Right atrium auricular region (tissue), 2 donors: Measurements from ENCODE around the gene INPP5A. TPM values are rescaled to one million over a fixed set of nuclear protein-coding genes. Genes with fewer than 3 reads are reported as not detected.

Experiments
- DNase-seq: peaks from one replicate; pipeline ENCODE4 v3.0.0-alpha.2; 2019; ENCODE audit warnings: low spot score
- H3K27ac ChIP-seq, 2 donors: fragments of 200-600 bp; sonication (generic); 1 replicate in 1 of 2; 2 replicates in 1 of 2; pipeline ENCODE4 v1.5.1; 2016 to 2019
- H3K27me3 ChIP-seq, 2 donors: fragments of 200-600 bp; sonication (generic); one replicate each; pipeline versions ENCODE4 v1.5.1 to v1.6.0; 2017 to 2019
- H3K36me3 ChIP-seq: fragments of 200-600 bp; sonication (generic); one replicate; pipeline ENCODE4 v1.5.1; 2016
- H3K4me1 ChIP-seq, 2 donors: fragments of 200-600 bp; sonication (generic); one replicate each; pipeline versions ENCODE4 v1.5.1 to v1.6.0; 2017 to 2019
- H3K4me3 ChIP-seq, 2 donors: fragments of 200-600 bp; sonication (generic); 1 replicate in 1 of 2; 2 replicates in 1 of 2; pipeline ENCODE4 v1.5.1; 2017 to 2019; ENCODE audit warnings: mild to moderate bottlenecking in 1 of 2, moderate library complexity in 1 of 2
- H3K9me3 ChIP-seq, 2 donors: fragments of 200-600 bp; sonication (generic); one replicate each; pipeline ENCODE4 v1.5.1; 2019
- total RNA-seq, 2 donors: library from RNA; depleted of rRNA; stranded (reverse); fragments of >200 nt; gene quantifications; one replicate each; pipeline ENCODE4 v1.1.0, GENCODE V29; 2016
- TF ChIP-seq, protein P1 (sequence below), 2 donors: fragments of 200-600 bp; sonication (generic); IDR thresholded peaks; one replicate each; pipeline ENCODE4 v1.5.1; 2019; ENCODE audit warnings: antibody characterized with exemption in 2 of 2

Gene INPP5A
- total RNA-seq, 2 donors from 2014 or later = 116 to 143 TPM

DNA sequence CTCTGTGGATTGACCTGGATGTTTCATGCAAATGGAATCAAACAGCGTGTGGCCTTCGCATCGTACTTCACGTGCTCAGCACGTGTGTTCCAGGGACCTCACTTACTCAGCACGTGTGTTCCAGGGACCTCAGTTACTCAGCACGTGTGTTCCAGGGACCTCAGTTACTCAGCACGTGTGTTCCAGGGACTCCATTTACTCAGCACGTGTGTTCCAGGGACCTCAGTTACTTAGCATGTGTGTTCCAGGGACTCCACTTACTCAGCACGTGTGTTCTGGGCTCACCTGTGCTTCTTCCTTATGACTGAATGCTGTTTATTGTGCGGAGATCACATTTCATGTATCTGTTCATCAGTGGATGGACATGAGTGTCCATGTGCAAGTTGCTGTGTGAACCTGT is 22.0 kb downstream of the INPP5A start:
- Histone ChIP-seq H3K4me1 (peaks cover 0 to 62% of the 10 kb centered on the region in 2 donors), H3K27me3 (no peaks in the 10 kb centered on the region), H3K36me3 (no peaks in the 10 kb centered on the region), H3K9me3 (no peaks in the 10 kb centered on the region), H3K27ac (no peak overlapping the region), H3K4me3 (no peak overlapping the region)
- TF ChIP-seq, protein P1, sequence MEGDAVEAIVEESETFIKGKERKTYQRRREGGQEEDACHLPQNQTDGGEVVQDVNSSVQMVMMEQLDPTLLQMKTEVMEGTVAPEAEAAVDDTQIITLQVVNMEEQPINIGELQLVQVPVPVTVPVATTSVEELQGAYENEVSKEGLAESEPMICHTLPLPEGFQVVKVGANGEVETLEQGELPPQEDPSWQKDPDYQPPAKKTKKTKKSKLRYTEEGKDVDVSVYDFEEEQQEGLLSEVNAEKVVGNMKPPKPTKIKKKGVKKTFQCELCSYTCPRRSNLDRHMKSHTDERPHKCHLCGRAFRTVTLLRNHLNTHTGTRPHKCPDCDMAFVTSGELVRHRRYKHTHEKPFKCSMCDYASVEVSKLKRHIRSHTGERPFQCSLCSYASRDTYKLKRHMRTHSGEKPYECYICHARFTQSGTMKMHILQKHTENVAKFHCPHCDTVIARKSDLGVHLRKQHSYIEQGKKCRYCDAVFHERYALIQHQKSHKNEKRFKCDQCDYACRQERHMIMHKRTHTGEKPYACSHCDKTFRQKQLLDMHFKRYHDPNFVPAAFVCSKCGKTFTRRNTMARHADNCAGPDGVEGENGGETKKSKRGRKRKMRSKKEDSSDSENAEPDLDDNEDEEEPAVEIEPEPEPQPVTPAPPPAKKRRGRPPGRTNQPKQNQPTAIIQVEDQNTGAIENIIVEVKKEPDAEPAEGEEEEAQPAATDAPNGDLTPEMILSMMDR (IDR thresholded peaks at IDR 0.05) = no peak
- no peak for DNase-seq

DNA sequence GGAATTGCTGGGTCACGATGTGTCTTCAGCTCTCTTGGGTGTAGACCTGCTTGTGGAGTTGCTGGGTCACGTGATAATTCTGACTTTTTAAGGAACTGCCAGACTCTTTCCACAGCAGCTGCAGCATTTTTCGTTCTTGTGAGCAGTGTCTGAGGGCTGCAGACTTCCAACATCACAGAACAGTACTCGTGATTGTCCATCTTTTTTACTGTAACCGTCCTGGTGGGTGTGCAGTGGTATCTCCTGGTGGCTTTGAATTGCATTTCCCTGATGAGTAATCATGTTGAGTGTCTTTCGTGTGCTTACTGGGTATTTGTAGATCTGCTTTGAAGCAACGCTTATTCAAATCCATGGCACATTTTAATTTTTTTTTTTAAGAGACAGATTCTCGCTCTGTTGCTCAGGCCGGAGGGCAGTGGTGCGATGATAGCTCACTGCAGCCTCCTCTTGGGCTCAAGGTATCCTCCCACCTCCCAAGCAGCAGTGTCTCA is 22.7 kb downstream of the INPP5A start:
- peaks cover 0 to 55% of the 10 kb centered on the region in 2 donors for H3K4me1 ChIP-seq
- H3K4me3 ChIP-seq = no peak overlapping the region
- no peak for DNase-seq
- H3K36me3 ChIP-seq = no peaks in the 10 kb centered on the region
- H3K27me3 ChIP-seq = no peaks in the 10 kb centered on the region
- no peak overlapping the region for H3K27ac ChIP-seq
- TF ChIP-seq, protein P1 (IDR thresholded peaks at IDR 0.05) = no peak
- H3K9me3 ChIP-seq = no peaks in the 10 kb centered on the region

DNA sequence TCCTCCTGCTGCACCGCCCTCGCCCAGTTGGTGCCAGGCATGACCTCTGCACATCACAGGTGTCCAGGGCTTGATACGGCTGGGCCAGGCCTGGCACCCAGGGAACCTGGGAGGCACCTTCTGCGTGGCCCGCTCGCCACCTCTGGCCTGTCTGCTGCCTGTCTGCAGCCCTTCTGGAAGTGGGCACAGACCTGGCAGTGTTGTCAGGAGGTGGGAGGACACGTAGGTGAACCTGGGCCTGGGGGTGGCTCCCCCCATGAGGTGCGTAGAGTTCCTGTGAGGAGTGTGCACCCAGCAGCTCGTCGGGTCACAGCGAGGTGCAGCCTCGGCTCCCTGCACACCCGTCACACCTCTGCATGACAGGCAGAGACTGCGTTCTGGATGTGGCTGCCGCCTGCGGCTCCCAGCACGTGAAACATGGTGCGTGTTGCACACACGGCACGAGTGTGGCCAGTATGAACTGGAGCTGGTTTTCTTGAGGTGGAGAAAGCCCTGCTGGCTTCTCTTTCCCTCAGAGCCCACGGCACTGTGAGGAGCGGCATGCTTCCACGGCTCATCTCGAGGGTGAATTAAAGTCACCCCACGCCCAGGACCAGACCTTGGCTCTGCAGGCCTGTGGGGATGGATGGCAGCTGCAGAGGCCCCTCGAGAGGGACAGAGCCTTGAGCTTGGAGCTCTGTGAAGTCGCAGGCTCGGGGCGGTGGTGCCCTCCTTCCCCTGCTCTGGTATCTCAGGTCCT is 24.8 kb downstream of the INPP5A start:
- H3K27me3 ChIP-seq = no peaks in the 10 kb centered on the region
- H3K9me3 ChIP-seq = no peaks in the 10 kb centered on the region
- TF ChIP-seq, protein P1 (IDR thresholded peaks at IDR 0.05) = no peak
- no peak overlapping the region for H3K4me3 ChIP-seq
- no peak overlapping the region for H3K27ac ChIP-seq
- H3K36me3 ChIP-seq = no peaks in the 10 kb centered on the region
- peaks cover 0 to 35% of the 10 kb centered on the region in 2 donors for H3K4me1 ChIP-seq
- no peak for DNase-seq

DNA sequence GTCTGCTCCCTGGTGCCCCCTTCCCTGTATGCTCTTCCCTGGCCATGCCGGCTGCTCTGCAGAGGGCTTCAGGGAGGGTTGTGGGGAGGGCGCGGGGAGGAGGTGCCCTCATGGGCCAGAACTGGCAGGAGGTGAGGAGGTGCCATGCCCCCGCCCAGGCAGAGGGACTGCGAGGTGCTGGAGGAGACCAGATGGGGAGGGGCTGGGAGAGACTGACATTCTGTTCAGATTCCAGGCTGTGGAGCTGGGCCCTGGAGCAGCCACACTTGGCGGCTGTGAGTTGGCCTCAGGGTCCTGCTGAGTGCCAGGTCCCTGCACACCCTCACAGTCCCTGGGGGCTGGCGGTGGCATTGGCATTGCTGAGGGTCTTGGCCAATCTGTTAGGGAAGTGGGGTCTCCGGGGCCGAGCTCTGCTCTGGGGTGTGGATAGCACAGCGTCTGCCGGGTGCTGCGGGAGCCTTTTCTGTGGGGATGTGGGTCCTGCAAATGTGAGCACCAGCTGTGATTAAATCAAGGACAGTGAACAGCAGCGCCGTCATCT is 25.4 kb downstream of the INPP5A start:
- no peaks in the 10 kb centered on the region for H3K9me3 ChIP-seq
- H3K36me3 ChIP-seq = no peaks in the 10 kb centered on the region
- peaks cover 0 to 30% of the 10 kb centered on the region in 2 donors for H3K4me1 ChIP-seq
- no peak overlapping the region for H3K27ac ChIP-seq
- no peak for DNase-seq
- no peaks in the 10 kb centered on the region for H3K27me3 ChIP-seq
- no peak overlapping the region for H3K4me3 ChIP-seq
- TF ChIP-seq, protein P1 (IDR thresholded peaks at IDR 0.05) = no peak

DNA sequence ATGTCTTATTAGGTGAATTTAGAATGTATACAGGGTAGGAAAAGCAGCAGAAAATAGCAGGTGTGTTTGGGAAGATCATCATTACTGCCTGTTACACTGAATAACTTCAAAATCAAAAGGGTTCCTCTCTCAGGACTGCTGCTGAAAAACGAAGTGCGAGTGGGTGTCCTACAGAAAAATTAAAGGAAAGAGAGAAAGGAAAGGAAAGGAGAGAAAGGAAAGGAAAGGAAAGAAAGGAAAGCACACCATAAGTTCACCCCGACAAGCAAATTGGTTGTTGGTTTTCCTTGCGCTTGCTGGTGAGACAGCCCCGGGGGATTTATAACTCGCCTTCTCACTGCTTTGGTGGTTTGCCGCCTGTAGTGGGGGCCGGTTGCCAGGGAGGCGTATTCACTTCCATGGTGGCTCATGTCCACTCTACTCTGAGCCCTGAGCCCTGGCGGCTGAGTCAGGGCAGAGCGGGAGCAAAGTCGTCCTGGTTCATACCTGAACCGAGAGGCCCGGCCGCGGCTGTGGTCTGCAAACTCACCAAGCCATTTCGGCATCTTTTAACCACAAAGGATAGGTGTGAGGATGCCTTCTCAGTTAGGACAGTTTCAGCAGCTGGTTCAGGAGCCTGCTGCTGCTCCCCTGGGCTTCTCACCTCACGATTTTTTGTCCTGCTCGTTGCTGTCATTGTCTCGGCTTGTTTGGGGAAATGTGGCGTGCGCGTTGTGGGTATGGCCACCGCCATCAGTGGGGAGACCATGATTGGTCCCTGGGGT is 26.1 kb downstream of the INPP5A start:
- H3K27me3 ChIP-seq = no peaks in the 10 kb centered on the region
- no peak overlapping the region for H3K27ac ChIP-seq
- H3K36me3 ChIP-seq = no peaks in the 10 kb centered on the region
- DNase-seq = no peak
- no peaks in the 10 kb centered on the region for H3K9me3 ChIP-seq
- H3K4me1 ChIP-seq = peaks cover 0 to 24% of the 10 kb centered on the region in 2 donors
- no peak overlapping the region for H3K4me3 ChIP-seq
- TF ChIP-seq, protein P1 (IDR thresholded peaks at IDR 0.05) = no peak
